ENCODE measurements around the gene CAPZB. TPM values are rescaled to one million over a fixed set of nuclear protein-coding genes. Genes with fewer than 3 reads are reported as not detected.

Gene CAPZB
- total RNA-seq, 4 donors from 2014 or later = 84.2 to 119 (median 102) TPM

- TF ChIP-seq CTCF (IDR thresholded peaks at IDR 0.05; ENCODE audit: low read depth) = no peak
Measured at GRCh38 chr1:19493547-19493946, 8.2 kb upstream of the CAPZB start.

GRCh38 chr1:19489996-19490395 is 4.7 kb upstream of the CAPZB start:
- no peak for TF ChIP-seq CTCF (IDR thresholded peaks at IDR 0.05; ENCODE audit: low read depth)

- TF ChIP-seq CTCF (IDR thresholded peaks at IDR 0.05; ENCODE audit: low read depth) = no peak
Measured at GRCh38 chr1:19488136-19488535, 2.8 kb upstream of the CAPZB start.

DNA sequence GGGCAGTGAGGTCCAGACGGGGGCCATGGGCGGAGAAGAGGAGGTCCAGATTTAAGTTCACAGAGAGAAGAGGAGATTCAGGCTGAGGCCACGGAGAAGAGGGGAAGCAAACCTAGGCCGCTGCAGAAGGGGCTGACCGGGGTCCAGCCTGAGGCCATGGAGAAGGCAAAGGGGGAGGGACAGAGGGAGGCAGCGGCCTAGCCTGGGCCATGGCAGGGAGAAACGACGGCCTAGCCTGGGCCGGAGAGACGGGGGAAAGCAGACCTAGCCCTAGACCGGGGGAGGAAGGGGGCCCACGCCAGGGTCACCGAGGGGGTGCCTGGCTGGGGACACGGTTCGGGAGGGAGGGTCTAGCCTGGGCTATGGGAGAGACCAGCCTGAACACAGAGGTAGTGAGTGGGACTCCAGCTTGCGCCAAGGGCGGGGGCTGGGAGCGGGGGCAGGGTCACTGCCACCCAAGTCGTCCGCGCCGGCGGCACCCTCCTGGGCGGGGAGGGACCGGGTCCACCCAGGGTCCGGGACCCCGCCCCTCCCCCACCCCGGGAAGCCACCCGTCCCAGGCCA is 459 bp downstream of the CAPZB start:
- no peak for TF ChIP-seq CTCF (IDR thresholded peaks at IDR 0.05; ENCODE audit: low read depth)

DNA sequence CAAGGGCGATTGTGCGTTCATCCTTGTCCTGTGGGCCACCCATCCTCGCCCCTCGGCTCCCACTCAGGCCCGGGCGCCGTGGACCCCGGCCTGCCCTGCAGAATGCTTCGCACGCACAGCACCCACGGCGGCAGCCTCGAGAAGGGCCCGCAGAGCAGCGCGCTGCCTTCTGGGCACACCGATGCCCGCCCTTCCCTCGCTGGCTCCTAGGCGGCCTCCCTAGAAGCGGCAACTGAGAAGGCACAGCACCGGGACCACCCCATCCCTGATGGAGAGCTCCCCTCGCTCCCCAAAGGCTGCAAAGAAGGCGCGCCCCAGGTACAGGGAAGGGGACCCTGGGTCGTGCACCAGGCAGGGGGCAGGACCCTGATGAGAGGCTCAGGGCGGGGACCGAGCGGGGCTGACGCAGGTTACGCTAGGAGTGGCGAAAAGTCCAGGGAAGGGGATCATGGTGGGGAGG is 971 bp downstream of the CAPZB start:
- no peak for TF ChIP-seq CTCF (IDR thresholded peaks at IDR 0.05; ENCODE audit: low read depth)

- TF ChIP-seq CTCF (IDR thresholded peaks at IDR 0.05; ENCODE audit: low read depth) = no peak
Measured at GRCh38 chr1:19483691-19484090, 1.6 kb downstream of the CAPZB start.

- no peak for TF ChIP-seq CTCF (IDR thresholded peaks at IDR 0.05; ENCODE audit: low read depth)
Measured at GRCh38 chr1:19483261-19483660, 2.1 kb downstream of the CAPZB start.

All from subcutaneous adipose tissue (tissue), 4 donors.